Stimulated activated CD4-positive, alpha-beta T cell treated with anti-CD3 and anti-CD28 coated beads, Interleukin-12 subunit alpha, Interleukin-12 subunit beta, amount 100 ng/mL, for 24 hours (primary cell): Measurements from ENCODE around the gene CCDC154.

Experiments
- DNase-seq, 2 experiments: peaks; one replicate each; pipeline ENCODE4 v3.0.0-alpha.2; 2020; ENCODE audit warnings: low read depth in 2 of 2

The CCDC154 gene

GRCh38 chr16:1425616-1426370 is 18.6 kb downstream of the CCDC154 start:
- DNase-seq, result no peak

- no peak for DNase-seq
Measured at GRCh38 chr16:1424028-1424427, 20.3 kb downstream of the CCDC154 start.

DNA sequence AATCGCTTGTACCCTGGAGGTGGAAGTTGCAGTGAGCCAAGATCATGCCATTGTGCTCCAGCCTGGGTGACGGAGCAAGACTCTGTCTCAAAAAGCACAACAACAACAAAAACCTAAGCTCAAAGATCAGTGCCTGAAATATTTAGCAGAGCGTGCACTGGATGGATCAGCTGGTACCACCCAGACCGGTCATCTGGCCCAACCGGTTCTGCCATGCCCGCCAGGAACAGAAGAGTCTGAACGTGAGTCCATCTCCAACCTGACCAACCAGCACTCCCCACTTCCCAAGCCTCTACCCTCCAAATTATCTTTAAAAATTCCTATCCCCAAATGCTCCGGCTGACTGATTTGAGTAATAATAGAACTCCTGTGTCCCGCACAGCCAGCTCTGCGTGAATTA is 22.3 kb downstream of the CCDC154 start:
- no peak for DNase-seq

DNA sequence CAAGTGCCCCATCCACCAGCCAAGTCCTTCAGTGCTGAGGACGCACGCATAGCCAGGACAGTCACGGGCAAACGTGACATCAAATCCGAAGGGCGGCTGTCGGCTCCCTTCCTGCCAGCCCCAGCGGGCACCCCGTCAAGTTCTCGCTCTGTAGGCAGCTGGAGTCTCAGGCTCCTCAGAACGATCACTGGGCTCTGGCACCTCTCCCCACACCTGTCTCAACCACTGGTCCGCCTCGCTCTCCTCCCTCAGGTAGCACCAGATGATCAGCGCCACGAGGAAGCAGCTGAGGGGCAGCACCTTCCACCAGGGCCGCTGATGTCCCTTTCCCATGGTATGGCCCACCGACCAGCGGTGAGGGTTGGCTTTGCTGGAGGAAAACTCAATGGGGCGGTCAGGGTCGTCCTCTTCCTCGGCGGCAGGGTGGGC is 24.2 kb downstream of the CCDC154 start:
- DNase-seq, result no peak

DNA sequence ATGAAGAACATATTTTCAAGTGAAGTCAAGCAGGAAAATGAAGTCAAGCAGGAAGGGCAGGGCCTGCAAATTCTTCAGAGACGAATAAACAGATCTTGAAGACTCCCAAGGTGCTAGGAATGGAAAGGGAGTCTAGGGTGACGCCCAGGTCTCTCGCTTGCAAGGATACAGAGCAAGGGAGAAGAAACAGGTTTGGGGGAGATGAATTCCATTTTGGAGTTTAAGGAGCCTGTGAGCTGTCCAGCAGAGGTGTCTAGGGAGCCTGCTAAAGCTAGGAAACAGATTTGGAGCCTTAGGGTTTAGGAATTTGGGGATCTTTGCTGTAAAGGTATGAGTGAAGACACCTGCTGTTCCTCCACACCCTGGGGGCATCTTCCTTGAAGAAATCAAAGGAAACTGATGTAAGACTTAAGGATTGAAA is 27.8 kb downstream of the CCDC154 start:
- no peak for DNase-seq

GRCh38 chr16:1414532-1415260 is 29.7 kb downstream of the CCDC154 start, which contains the start of gene UNKL:
UNKL (minus strand) TSS chr16:1414704; CDS start chr16:1414691, 13 bp downstream.
- DNase-seq, result peak; percentile 59 to 69

DNA sequence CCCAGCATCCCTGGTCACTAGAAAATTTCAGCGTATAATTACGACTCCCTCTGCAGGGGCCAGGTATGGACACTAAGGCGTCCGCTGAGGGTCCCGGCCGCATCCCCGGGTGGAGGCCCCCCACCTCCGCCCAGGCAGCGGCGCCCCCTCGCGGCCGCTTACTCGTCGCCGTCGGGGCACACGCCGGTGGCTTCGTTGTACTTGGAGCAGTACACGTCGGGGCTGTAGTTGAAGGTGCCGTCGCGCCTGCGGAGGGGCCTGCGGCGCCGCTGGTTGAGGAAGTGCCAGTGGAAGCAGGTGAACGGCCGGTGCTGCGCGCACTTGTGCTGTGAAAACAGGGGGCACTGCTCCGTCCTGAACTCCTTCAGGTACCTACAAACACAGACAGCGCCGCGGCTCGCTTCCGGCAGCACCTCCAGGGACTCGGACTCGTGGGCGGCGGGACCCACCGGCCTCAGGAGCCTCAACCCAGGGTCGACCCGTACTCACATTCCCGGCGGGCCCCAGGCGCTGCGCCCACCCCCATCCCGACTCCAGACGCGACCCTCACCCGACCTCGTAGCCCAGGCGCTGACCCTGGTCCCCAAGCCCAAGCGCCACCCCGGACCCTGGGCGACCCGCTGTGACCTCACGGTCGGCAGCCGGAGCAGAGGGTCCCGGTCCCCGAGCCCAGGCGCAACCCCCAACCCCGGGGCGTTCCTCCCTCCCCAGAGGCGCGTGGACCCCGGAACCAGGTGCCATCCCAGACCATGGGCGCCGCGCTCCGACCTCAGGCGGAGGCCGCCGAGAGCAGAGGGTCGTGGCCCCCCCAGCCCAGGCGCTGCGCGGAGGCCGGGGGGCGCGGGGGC is 30.4 kb downstream of the CCDC154 start:
- peak in 1 of 2 experiments; percentile 48 for DNase-seq

DNA sequence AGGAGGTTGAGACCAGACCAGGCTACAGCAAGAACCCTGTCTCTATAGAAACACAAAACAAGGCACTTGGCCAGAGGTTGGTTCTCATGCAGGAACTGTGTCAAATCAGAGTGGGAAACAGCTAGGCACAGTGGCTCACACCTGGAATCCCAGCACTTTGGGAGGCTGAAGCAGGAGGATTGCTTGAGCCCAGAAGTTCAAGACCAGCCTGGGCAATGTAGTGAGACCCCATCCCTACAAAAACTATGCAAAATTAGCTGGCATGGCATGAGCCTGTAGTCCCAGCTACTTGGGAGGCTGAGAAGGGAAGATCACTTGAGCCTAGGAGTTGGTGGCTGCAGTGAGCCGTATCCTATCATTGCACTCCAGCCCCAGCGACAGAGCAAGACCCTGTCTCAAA is 31.5 kb downstream of the CCDC154 start:
- no peak for DNase-seq

- DNase-seq, result peak; percentile 92 to 95
Measured at GRCh38 chr16:1408171-1408837, 36.1 kb downstream of the CCDC154 start.

DNA sequence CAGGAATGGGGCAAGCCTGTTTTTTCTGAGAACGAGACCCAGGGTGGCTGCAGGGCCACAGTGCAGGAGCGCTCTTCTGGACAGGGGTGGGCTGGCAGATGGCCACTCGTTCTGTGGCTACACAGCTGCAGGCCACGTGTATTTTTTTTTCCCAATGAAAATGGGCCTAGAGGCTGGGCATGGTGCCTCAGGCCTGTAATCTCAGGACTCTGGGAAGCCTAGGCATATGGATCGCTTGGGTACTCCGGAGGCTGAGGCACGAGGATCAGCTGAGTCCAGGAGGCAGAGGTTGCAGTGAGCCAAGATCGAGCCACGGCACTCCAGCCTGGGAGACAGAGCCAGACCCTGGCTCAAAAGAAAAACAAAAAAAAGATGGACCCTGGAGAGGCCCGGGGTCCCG is 36.6 kb downstream of the CCDC154 start:
- DNase-seq, result no peak

DNA sequence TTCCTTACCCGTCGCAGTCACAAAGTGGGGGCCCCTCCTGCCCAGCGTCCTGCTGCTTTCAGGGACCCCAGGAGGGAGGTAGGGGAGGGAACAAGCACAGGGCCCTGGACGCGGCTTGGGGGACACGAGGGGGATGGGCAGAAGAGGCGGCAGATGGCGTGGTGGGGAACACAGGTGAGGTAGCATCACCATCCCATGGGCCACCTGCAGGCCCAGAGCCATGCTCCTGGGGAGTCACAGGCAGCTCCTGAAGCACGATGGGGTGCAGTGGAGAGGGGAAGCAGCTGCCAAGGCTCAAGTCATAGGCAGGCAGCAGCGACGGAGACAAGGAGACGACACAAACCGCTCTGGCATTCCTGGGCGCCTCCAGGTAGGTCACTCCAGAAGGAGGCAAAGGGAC is 40.6 kb downstream of the CCDC154 start:
- no peak for DNase-seq

DNA sequence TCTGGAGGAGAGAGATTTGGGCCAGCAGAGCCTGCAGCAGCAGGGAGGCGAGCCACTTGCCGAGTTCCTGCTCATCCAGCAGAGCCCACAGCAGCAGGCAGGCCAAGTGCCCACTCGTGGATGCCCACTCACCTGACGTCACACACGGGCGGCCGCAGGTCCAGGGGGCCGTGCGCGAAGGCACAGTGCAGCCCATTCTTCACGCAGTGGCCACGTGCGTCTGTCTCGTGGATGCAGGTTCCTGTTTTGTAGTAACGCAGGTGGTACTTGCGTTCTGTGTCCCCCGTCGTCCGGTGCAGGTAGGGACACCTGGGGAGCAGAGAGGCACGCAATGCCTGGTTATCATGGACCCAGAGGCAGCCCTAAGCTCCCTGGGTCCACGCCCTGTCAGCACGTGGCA is 41.3 kb downstream of the CCDC154 start:
- DNase-seq, result no peak

- DNase-seq, result no peak
Measured at GRCh38 chr16:1401758-1402154, 42.6 kb downstream of the CCDC154 start.

DNA sequence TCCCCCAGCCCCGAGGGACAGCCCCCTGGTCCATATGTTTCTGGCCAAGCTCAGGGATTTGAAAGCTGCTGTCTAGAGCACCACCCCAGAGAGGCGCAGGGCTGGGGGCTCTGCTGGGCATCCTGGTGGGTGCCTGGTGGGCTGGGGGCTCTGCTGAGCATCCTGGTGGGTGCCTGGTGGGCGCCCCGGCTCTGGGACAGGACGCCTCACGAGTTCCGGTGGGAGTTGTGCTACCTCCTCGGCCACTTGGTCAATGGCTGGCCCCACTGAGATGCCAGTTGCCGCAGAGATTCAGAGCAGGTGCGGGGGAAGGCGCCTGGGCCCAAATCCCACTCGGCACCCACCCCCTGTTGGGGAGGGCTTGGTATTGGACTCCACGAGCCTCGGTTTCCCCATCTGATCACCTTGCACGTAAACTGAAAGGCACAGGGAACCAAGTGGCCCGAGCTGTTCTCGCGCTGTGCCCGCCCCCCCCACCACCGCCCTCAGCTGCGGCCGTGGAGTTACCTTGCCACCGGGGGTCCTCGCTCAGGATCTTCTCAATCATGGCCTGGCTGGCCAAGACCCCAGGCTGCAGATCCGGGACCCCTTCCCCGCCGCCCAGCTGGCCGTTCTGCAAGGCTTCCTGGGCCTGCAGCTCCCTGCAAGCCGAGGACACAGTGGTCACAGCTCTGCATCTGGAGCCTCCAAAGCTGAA is 43.1 kb downstream of the CCDC154 start:
- no peak for DNase-seq

GRCh38 chr16:1398826-1399581 is 45.4 kb downstream of the CCDC154 start:
- no peak for DNase-seq

- DNase-seq, result no peak
Measured at GRCh38 chr16:1398351-1398750, 46.0 kb downstream of the CCDC154 start.

DNA sequence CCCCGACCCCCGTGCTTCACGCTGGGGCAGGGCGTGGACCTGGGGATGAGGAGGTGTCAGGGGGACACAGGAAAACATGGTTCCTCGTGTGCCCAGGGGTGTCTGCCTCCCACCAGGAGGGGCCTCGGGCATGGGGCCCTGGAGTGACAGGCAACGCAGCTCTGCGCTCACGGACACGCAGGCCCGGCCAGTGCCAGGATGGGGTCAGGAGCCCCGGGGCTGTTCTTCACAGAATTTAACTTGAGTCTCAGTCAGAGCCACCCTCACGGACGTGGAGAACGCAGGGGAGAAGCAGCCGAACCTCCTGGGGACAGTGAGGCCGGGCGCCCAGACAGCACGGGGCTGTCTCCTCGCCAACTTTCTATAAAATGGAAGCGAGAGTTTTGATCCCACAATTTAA is 46.6 kb downstream of the CCDC154 start:
- DNase-seq, result no peak

DNA sequence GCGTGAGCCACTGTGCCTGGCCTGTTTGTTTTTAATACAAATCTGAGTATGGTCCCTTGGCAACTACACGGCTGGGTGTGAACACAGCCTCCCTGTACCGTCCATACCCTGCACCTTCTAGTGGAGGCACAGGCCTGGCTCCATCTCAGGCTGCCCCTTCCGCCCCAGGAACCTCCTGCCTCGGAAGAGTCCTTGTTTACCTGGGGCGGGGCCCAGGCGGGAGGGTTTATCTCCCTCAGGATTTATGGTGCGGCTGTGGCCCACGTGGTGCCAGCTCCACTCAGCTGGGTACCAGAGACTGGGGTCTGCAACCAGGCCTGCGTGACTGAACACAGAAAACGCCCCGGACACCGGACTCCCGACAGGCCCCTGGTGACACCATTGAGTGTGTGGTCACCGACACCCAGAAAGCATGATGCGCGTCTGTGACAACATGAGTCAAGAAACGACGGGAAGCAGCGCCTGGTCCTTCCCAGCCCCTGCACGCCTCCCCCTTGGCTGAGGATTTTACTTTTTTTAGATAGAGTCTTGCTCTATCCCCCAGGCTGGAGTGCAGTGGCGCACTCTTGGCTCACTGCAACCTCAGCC is 48.8 kb downstream of the CCDC154 start:
- DNase-seq, result no peak

GRCh38 chr16:1394367-1394951 is 49.9 kb downstream of the CCDC154 start:
- DNase-seq, result no peak
